Upper lobe of left lung (tissue), 4 donors: ENCODE measurements around the gene SENP8.

Experiments
- CTCF ChIP-seq, 6 experiments: fragments of 450-650 bp in 4 of 6; fragments of 200-600 bp in 2 of 6; sonication (generic) in 2 of 6; IDR thresholded peaks; one replicate each; pipeline ENCODE4 v1.5.1; 2016 to 2019; ENCODE audit warnings: antibody characterized with exemption in 6 of 6
- POLR2A ChIP-seq, 4 donors: fragments of 450-650 bp; IDR thresholded peaks; one replicate each; pipeline ENCODE4 v1.5.1; 2016 to 2017; ENCODE audit warnings: antibody characterized with exemption in 4 of 4, mild to moderate bottlenecking in 2 of 4

- TF ChIP-seq POLR2A (IDR thresholded peaks at IDR 0.05) = no peak
- no peak for TF ChIP-seq CTCF (IDR thresholded peaks at IDR 0.05)
These were observed 47.3 kb upstream of the SENP8 start for GRCh38 chr15:72070817-72071447.
